B cell (primary cell): ENCODE data around the gene PPCDC. TPM values are rescaled to one million over a fixed set of nuclear protein-coding genes. Genes with fewer than 3 reads are reported as not detected.

ENCODE experiments used
- ATAC-seq: fragments of 200-7000 bp; cut with Tn5 transposase; one replicate; pipeline ENCODE4 v1.10.0; 2021; ENCODE audit warnings: low read depth, mild to moderate bottlenecking, moderate number of reproducible peaks, moderate library complexity
- CTCF ChIA-PET: fragments of 350-600 bp; sonication (Branson Sonifier 250); formaldehyde crosslinking; loops from one replicate; lab custom pipeline; 2021; ENCODE audit warnings: antibody characterized with exemption, inconsistent platforms; lab: Charles Lee
- POLR2A ChIA-PET: fragments of 350-600 bp; sonication (Branson Sonifier 250); formaldehyde crosslinking; loops from one replicate; lab custom pipeline; 2021; ENCODE audit warnings: antibody characterized with exemption; lab: Charles Lee
- DNase-seq: peaks from one replicate; pipeline ENCODE4 v3.0.0; 2013
- H2AFZ ChIP-seq: 2 replicates; pipeline ENCODE4 v1.6.1; 2012; ENCODE audit warnings: mild to moderate bottlenecking, low read depth, low read length; ENCODE audit not compliant: insufficient read depth, poor library complexity, severe bottlenecking
- H3K27ac ChIP-seq, 2 donors: 1 replicate in 1 of 2; 2 replicates in 1 of 2; pipeline ENCODE4 v1.5.1; 2012 to 2013; ENCODE audit warnings: low read length in 2 of 2, mild to moderate bottlenecking in 2 of 2, moderate library complexity in 1 of 2
- H3K27me3 ChIP-seq, 4 experiments: fragments of 200-600 bp in 1 of 4; sonication (generic) in 1 of 4; replicated peaks in 1 of 4; 1 replicate in 2 of 4; 2 replicates in 2 of 4; pipeline versions ENCODE4 v1.6.1 to v1.7.0; 2013 to 2016; ENCODE audit warnings: low read length in 3 of 4, mild to moderate bottlenecking in 2 of 4, mixed read lengths in 1 of 4, moderate library complexity in 1 of 4; ENCODE audit not compliant: insufficient read depth in 4 of 4, control insufficient read depth in 3 of 4; ENCODE audit errors: control extremely low read depth in 1 of 4
- H3K36me3 ChIP-seq, 2 experiments: replicated peaks in 1 of 2; 1 replicate in 1 of 2; 2 replicates in 1 of 2; pipeline versions ENCODE4 v1.6.1 to v1.7.1; 2013; ENCODE audit warnings: low read length in 1 of 2; ENCODE audit not compliant: insufficient read depth in 2 of 2, control insufficient read depth in 1 of 2; ENCODE audit errors: control extremely low read depth in 1 of 2, extremely low read depth in 1 of 2
- H3K4me1 ChIP-seq, 2 donors: fragments of 200-600 bp in 1 of 2; sonication (generic) in 1 of 2; 1 replicate in 1 of 2; 2 replicates in 1 of 2; pipeline versions ENCODE4 v1.5.1 to v1.6.1; 2013 to 2017; ENCODE audit warnings: low read length in 2 of 2; ENCODE audit not compliant: control insufficient read depth in 2 of 2, insufficient read depth in 2 of 2
- H3K4me2 ChIP-seq: replicated peaks from 2 replicates; pipeline ENCODE3; 2012; ENCODE audit warnings: mild to moderate bottlenecking, low read depth, low read length; ENCODE audit not compliant: poor library complexity, severe bottlenecking
- H3K4me3 ChIP-seq, 5 experiments: fragments of 200-600 bp in 1 of 5; sonication (generic) in 1 of 5; 1 replicate in 3 of 5; 2 replicates in 2 of 5; pipeline versions ENCODE4 v1.5.1 to v1.7.0; 2011 to 2016; ENCODE audit warnings: low read length in 4 of 5, mild to moderate bottlenecking in 4 of 5, low read depth in 2 of 5, control low read depth in 1 of 5, moderate library complexity in 1 of 5; ENCODE audit not compliant: insufficient read depth in 1 of 5; ENCODE audit errors: control extremely low read depth in 1 of 5, extremely low read depth in 1 of 5
- H3K79me2 ChIP-seq: fragments of 200-600 bp; sonication (generic); one replicate; pipeline ENCODE4 v1.6.0; 2016; ENCODE audit warnings: low read length; ENCODE audit not compliant: control insufficient read depth, insufficient read depth
- H3K9ac ChIP-seq: fragments of 200-600 bp; sonication (generic); 2 replicates; pipeline ENCODE4 v1.6.1; 2017; ENCODE audit warnings: mild to moderate bottlenecking, low read length, moderate library complexity
- H3K9me3 ChIP-seq, 3 donors: one replicate each; pipeline versions ENCODE4 v1.6.1 to v1.7.1; 2013; ENCODE audit warnings: low read length in 2 of 3; ENCODE audit not compliant: control insufficient read depth in 2 of 3, insufficient read depth in 1 of 3; ENCODE audit errors: control extremely low read depth in 1 of 3
- H4K20me1 ChIP-seq: 2 replicates; pipeline ENCODE4 v1.6.0; 2012; ENCODE audit warnings: mild to moderate bottlenecking, low read length; ENCODE audit not compliant: insufficient read depth, control insufficient read depth, poor library complexity, severe bottlenecking
- H3K27ac Mint-ChIP-seq: one replicate; pipeline ENCODE4 v1.8.0; 2021; ENCODE audit warnings: mixed read lengths
- H3K27me3 Mint-ChIP-seq: one replicate; pipeline ENCODE4 v1.8.0; 2021; ENCODE audit warnings: mixed read lengths
- H3K4me1 Mint-ChIP-seq: one replicate; pipeline ENCODE4 v1.8.0; 2021; ENCODE audit warnings: mixed read lengths
- H3K4me3 Mint-ChIP-seq: one replicate; pipeline ENCODE4 v1.8.0; 2021; ENCODE audit warnings: mixed read lengths
- H3K9me3 Mint-ChIP-seq: one replicate; pipeline ENCODE4 v1.8.0; 2022; ENCODE audit warnings: mixed read lengths; ENCODE audit not compliant: insufficient read depth
- CTCF ChIP-seq: fragments of 200-600 bp; IDR thresholded peaks from one replicate; pipeline ENCODE4 v1.8.0; 2022; ENCODE audit warnings: antibody characterized with exemption, mild to moderate bottlenecking
- EZH2 ChIP-seq: IDR thresholded peaks from 2 replicates; pipeline ENCODE4 v1.6.1; 2012; ENCODE audit warnings: borderline replicate concordance, low read depth, mild to moderate bottlenecking, moderate library complexity, low read length; ENCODE audit not compliant: insufficient read depth, poor library complexity, severe bottlenecking
- WGBS: methylation state at CpG from one replicate; pipeline ENCODE4 v1.1.5; 2013; ENCODE audit warnings: missing lambda C conversion rate; ENCODE audit not compliant: insufficient coverage; 5-methylcytosine and 5-hydroxymethylcytosine counted together
- intact Hi-C: fragments of 100-400 bp; cut with micrococcal nuclease; formaldehyde crosslinking; loops from one replicate; pipeline ENCODE4 v1.10.0; 2022
- polyA plus RNA-seq: library from polyadenylated mRNA; depleted of rRNA; stranded (reverse); fragments of >200 nt; gene quantifications from 2 replicates; pipeline ENCODE4 v1.2.3, GENCODE V29; 2012
- total RNA-seq, 2 donors: library from RNA; stranded (reverse); fragments of 120-200 nt in 1 of 2; gene quantifications; 1 replicate in 1 of 2; 2 replicates in 1 of 2; pipeline versions ENCODE4 v1.2.3 to v1.2.4, GENCODE V29; 2013 to 2022

The PPCDC gene
- total and polyA plus RNA-seq, 2 donors (not counting 1 experiment from before 2014, with no cell fraction given) = 15.1 to 19.7 TPM

DNA sequence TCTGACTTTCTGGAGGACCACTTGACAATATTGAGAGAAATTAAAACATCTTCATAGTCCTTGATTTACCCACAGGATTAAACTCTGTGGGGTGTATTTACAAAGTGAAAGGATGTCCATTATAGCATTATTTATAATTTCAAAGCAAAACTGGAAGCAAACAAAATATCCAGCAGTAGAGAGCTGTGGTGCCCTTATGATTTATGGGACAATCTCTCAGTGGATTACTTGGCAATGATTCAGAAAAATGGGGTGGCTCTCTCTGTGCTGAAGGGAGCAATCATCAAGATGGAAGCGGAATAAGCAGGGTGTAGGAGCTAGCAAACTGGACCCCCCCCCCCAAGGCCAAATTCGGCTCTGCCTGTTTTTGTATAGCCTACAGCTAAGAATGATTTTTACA, 9.0 kb downstream of the PPCDC start:
- no CpG with 5 or more reads among the region's 2 CpGs for WGBS
- Mint-ChIP-seq H3K27ac (no peak overlapping the region), H3K27me3 (no peaks in the 10 kb centered on the region), H3K4me3 (no peak overlapping the region), H3K4me1 (peaks cover 12% of the 10 kb centered on the region), H3K9me3 (no peaks in the 10 kb centered on the region)
- TF ChIP-seq EZH2 (no peak), CTCF (no peak)
- Histone ChIP-seq H3K4me1 (peaks cover 12 to 18% of the 10 kb centered on the region in 2 donors), H3K9me3 (no peaks in the 10 kb centered on the region), H3K36me3 (peaks cover 0 to 2% of the 10 kb centered on the region in 2 experiments), H2AFZ (no peak overlapping the region), H3K27ac (no peak overlapping the region), H3K79me2 (peaks cover 15% of the 10 kb centered on the region), H3K4me3 (no peak overlapping the region), H3K27me3 (peaks cover 0 to 6% (median 0%) of the 10 kb centered on the region in 4 experiments), H3K9ac (no peak overlapping the region), H4K20me1 (peaks cover 17% of the 10 kb centered on the region), H3K4me2 (no peak overlapping the region)
- DNase-seq (no peak), ATAC-seq (no peak)
- intact Hi-C loops = no loop called here
- ChIA-PET CTCF (interaction anchor here (4.8 to 10.4 kb wide), 2 partner anchors 10 to 174 kb away, joined by 65 to 170 read pairs; no protein-coding TSS in a partner anchor), POLR2A (no interaction called here)

DNA sequence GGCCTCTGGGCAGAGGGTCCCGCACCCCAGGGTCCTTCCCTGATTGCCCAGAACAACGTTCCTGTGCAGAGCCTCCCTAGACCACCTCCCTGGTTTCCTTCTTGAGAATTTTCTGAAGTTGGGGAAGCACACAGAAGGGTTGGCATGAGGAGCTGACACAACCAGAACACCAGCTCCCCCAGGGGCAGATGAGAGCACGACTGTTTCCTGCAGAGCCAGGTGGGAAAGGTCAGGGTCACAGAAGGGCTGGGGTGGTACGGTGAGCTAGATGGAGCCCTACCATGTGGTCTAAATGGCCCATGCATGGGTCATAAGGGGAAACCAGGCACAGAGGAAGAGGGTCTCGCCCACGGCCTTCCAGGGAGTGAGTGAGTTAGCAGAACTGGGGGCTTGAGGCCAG, 10.4 kb downstream of the PPCDC start:
- no peak overlapping the region for H2AFZ ChIP-seq

More for the DNA sequence above, 10.4 kb downstream of the PPCDC start:
- Histone ChIP-seq H3K9ac (no peak overlapping the region), H3K9me3 (no peaks in the 10 kb centered on the region), H3K4me3 (no peak overlapping the region), H4K20me1 (peaks cover 16% of the 10 kb centered on the region), H3K27me3 (peaks cover 0 to 6% (median 0%) of the 10 kb centered on the region in 4 experiments), H3K27ac (no peak overlapping the region), H3K4me1 (peaks cover 12 to 18% of the 10 kb centered on the region in 2 donors), H3K4me2 (no peak overlapping the region), H3K36me3 (peaks cover 0 to 2% of the 10 kb centered on the region in 2 experiments), H3K79me2 (peaks cover 9% of the 10 kb centered on the region)
- Mint-ChIP-seq H3K4me1 (peaks cover 18% of the 10 kb centered on the region), H3K27ac (no peak overlapping the region), H3K4me3 (no peak overlapping the region), H3K9me3 (no peaks in the 10 kb centered on the region), H3K27me3 (no peaks in the 10 kb centered on the region)
- ChIA-PET CTCF (interaction anchor here (0.8 to 12.1 kb wide), 6 partner anchors 9 to 263 kb away, joined by 3 to 251 read pairs (median 4); no protein-coding TSS in a partner anchor), POLR2A (no interaction called here)
- no peak for DNase-seq
- TF ChIP-seq EZH2 (no peak), CTCF (no peak)
- intact Hi-C loops = no loop called here
- 58% methylated on average over 5 of the region's 6 CpGs for WGBS
- ATAC-seq = no peak
